Suprapubic skin (tissue), 4 donors: ENCODE measurements around the gene MECR.
"Not testable (repeated sequence)": the region's sequence is repeated elsewhere in the genome, so short reads cannot be mapped to it uniquely, and the experiment has no call there.

Experiments
- CTCF ChIP-seq, 2 donors: fragments of 200-600 bp in 1 of 2; fragments of 450-650 bp in 1 of 2; sonication (generic) in 1 of 2; IDR thresholded peaks; one replicate each; pipeline ENCODE4 v1.5.1; 2016 to 2019; ENCODE audit warnings: antibody characterized with exemption in 2 of 2, mild to moderate bottlenecking in 1 of 2, moderate library complexity in 1 of 2
- EP300 ChIP-seq: sonication (generic); formaldehyde crosslinking; IDR thresholded peaks from one replicate; pipeline ENCODE4 v1.6.1; 2017; ENCODE audit warnings: antibody characterized with exemption
- POLR2A ChIP-seq, 2 donors: fragments of 450-650 bp; IDR thresholded peaks; one replicate each; pipeline ENCODE4 v1.6.1; 2017; ENCODE audit warnings: antibody characterized with exemption in 2 of 2, mild to moderate bottlenecking in 2 of 2, moderate library complexity in 2 of 2
- POLR2AphosphoS5 ChIP-seq, 3 donors: sonication (generic); formaldehyde crosslinking; IDR thresholded peaks; one replicate each; pipeline ENCODE4 v1.6.1; 2017; ENCODE audit warnings: antibody characterized with exemption in 3 of 3

- not testable (repeated sequence) for TF ChIP-seq CTCF (IDR thresholded peaks at IDR 0.05); EP300; POLR2AphosphoS5 (IDR thresholded peaks at IDR 0.05); POLR2A (IDR thresholded peaks at IDR 0.05)
Observed at GRCh38 chr1:29222260-29222659, 8.5 kb downstream of the MECR start.
